SK-N-MC (cell line): ENCODE results near the gene NAT14.
"Not testable (repeated sequence)": the region's sequence is repeated elsewhere in the genome, so short reads cannot be mapped to it uniquely, and the experiment has no call there.

Experiments used
- DNase-seq: peaks from one replicate; pipeline ENCODE4 v3.0.0-alpha.2; 2011; ENCODE audit warnings: low read depth, low spot score
- H3K27ac ChIP-seq: fragments of 200-600 bp; sonication (generic); 2 replicates; pipeline ENCODE4 v1.5.1; 2016; ENCODE audit warnings: mixed run types
- H3K36me3 ChIP-seq: fragments of 200-600 bp; sonication (generic); 2 replicates; pipeline ENCODE4 v1.6.1; 2017; ENCODE audit warnings: antibody characterized with exemption, low read length, mixed read lengths; ENCODE audit not compliant: insufficient read depth
- H3K4me3 ChIP-seq: fragments of 200-600 bp; sonication (generic); 2 replicates; pipeline ENCODE4 v1.5.1; 2016
- H3K9ac ChIP-seq: fragments of 200-600 bp; sonication (generic); 2 replicates; pipeline ENCODE4 v1.8.0; 2017; ENCODE audit warnings: mixed run types, mixed read lengths; ENCODE audit not compliant: insufficient read length
- H3K9me3 ChIP-seq: fragments of 200-600 bp; sonication (generic); 2 replicates; pipeline ENCODE4 v1.6.1; 2017; ENCODE audit warnings: low read depth, mild to moderate bottlenecking, antibody characterized with exemption, low read length, moderate library complexity, mixed read lengths
- EZH2 ChIP-seq: fragments of 200-600 bp; sonication (generic); IDR thresholded peaks from one replicate; pipeline ENCODE4 v1.6.1; 2017; ENCODE audit warnings: antibody characterized with exemption
- FOXP2 ChIP-seq: optimal IDR thresholded peaks from 2 replicates; pipeline ENCODE3; 2011; ENCODE audit warnings: mild to moderate bottlenecking, moderate library complexity; ENCODE audit not compliant: insufficient read depth; ENCODE audit errors: extremely low read length, control extremely low read depth
- POLR2AphosphoS5 ChIP-seq: IDR thresholded peaks from 2 replicates; pipeline ENCODE4 v1.6.1; 2012; ENCODE audit warnings: mild to moderate bottlenecking, low read depth, low read length, borderline replicate concordance

NAT14 gene

GRCh38 chr19:55529636-55530234 lies 44.7 kb downstream of the NAT14 start:
- DNase-seq, result no peak
- Histone ChIP-seq H3K4me3 (no peak overlapping the region), H3K9me3 (no peaks in the 10 kb centered on the region), H3K36me3 (no peaks in the 10 kb centered on the region), H3K27ac (no peak overlapping the region), H3K9ac (no peak overlapping the region)
- TF ChIP-seq POLR2AphosphoS5, result no peak
- no peak for TF ChIP-seq FOXP2
- TF ChIP-seq EZH2, result no peak

GRCh38 chr19:55530996-55531395 lies 46.0 kb downstream of the NAT14 start:
- TF ChIP-seq EZH2 (no peak), FOXP2 (no peak), POLR2AphosphoS5 (no peak)
- Histone ChIP-seq H3K27ac (no peak overlapping the region), H3K9me3 (no peaks in the 10 kb centered on the region), H3K36me3 (no peaks in the 10 kb centered on the region), H3K9ac (no peak overlapping the region), H3K4me3 (no peak overlapping the region)
- DNase-seq, result no peak

- not testable (repeated sequence) for H3K9ac ChIP-seq, H3K27ac ChIP-seq, H3K36me3 ChIP-seq, DNase-seq, H3K9me3 ChIP-seq, H3K4me3 ChIP-seq
These were observed 49.3 kb downstream of the NAT14 start for GRCh38 chr19:55534280-55534679.

- H3K27ac ChIP-seq, result no peak overlapping the region
- H3K36me3 ChIP-seq, result no peaks in the 10 kb centered on the region
These were observed 50.4 kb downstream of the NAT14 start for GRCh38 chr19:55535173-55535964.

GRCh38 chr19:55535965-55536350 lies 51.0 kb downstream of the NAT14 start:
- Histone ChIP-seq H3K36me3 (no peaks in the 10 kb centered on the region), H3K27ac (no peak overlapping the region), H3K9me3 (no peaks in the 10 kb centered on the region), H3K9ac (no peak overlapping the region), H3K4me3 (no peak overlapping the region)
- TF ChIP-seq EZH2 (no peak), FOXP2 (no peak), POLR2AphosphoS5 (no peak)
- no peak for DNase-seq

More at GRCh38 chr19:55535173-55535964, 50.4 kb downstream of the NAT14 start:
- Histone ChIP-seq H3K9ac (no peak overlapping the region), H3K4me3 (no peak overlapping the region), H3K9me3 (no peaks in the 10 kb centered on the region)
- no peak for DNase-seq
- TF ChIP-seq FOXP2 (no peak), POLR2AphosphoS5 (no peak), EZH2 (no peak)

GRCh38 chr19:55536366-55536765 lies 51.4 kb downstream of the NAT14 start:
- no peak for DNase-seq
- Histone ChIP-seq H3K27ac (no peak overlapping the region), H3K36me3 (no peaks in the 10 kb centered on the region), H3K4me3 (no peak overlapping the region), H3K9me3 (no peaks in the 10 kb centered on the region), H3K9ac (no peak overlapping the region)
- no peak for TF ChIP-seq EZH2
- TF ChIP-seq POLR2AphosphoS5, result no peak
- no peak for TF ChIP-seq FOXP2
